ENCODE data around the gene CFAP251. TPM values are rescaled to one million over a fixed set of nuclear protein-coding genes. Genes with fewer than 3 reads are reported as not detected.

Gene CFAP251
- total RNA-seq, 2 donors from 2014 or later: 1.8 to 12.6 TPM

DNA sequence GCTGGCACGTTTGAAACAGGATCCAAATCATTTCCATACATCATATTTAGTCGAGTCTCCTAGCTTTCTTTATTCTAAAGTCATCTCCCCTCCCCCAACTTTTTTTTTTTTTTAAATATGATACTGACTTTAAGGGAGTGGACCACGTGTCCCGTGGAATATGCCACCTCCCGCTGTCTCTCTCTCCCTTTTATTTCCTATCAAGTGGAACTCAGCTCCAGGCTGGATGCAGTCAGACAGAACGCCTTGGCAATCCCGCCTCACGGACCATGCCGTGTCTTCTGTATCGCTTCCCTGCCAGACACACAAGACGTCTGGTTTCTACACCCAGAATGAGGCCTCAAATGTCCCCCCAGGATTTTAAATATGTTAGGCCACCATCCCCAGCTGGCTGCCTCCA, 124.5 kb downstream of the CFAP251 start:
- no peak for ATAC-seq (replicated peaks)
- Mint-ChIP-seq H3K27me3 (no peaks in the 10 kb centered on the region), H3K36me3 (ENCODE audit: low read depth) (no peaks in the 10 kb centered on the region), H3K9me3 (no peaks in the 10 kb centered on the region), H3K27ac (no peak overlapping the region), H3K4me3 (no peak overlapping the region), H3K4me1 (no peaks in the 10 kb centered on the region)

DNA sequence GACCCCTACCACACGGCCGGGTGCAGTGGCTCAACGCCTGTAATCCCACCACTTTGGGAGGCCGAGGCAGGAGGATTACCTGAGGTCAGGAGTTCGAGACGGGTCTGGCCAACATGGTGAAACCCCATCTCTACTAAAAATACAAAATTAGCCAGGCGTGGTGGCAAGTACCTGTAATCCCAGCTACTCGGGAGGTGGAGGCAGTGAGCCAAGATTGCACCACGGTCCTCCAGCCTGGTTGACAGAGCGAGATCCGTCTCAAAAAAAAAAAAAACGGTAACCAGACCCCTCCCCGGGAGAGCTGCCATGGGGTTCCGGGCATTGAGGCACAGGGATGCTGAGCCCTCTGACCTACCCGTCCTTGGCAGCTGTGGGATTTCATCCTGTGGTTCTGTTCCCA, 125.1 kb downstream of the CFAP251 start:
- Mint-ChIP-seq H3K4me1 (no peaks in the 10 kb centered on the region), H3K36me3 (ENCODE audit: low read depth) (no peaks in the 10 kb centered on the region), H3K27ac (no peak overlapping the region), H3K27me3 (no peaks in the 10 kb centered on the region), H3K4me3 (no peak overlapping the region), H3K9me3 (no peaks in the 10 kb centered on the region)
- ATAC-seq (replicated peaks): no peak

DNA sequence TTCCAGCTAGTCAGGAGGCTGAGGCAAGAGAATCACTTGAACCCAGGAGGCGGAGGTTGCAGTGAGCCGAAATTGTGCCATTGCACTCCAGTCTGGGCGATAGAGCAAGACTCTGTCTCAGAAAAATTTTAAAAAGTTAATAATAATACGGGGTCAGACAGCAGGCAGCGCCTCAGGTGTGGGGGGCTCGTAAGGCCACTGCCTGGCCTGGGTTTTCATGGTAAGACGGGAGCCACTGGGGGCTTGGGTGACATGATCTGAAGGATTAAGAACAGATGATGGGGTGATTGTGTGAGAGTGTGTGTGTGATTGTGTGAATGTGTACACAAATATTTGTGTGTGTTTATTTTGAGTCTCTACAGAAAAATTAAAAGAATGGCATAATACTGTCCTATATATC, 126.9 kb downstream of the CFAP251 start:
- Mint-ChIP-seq H3K4me1 (no peaks in the 10 kb centered on the region), H3K36me3 (ENCODE audit: low read depth) (no peaks in the 10 kb centered on the region), H3K9me3 (no peaks in the 10 kb centered on the region), H3K4me3 (no peak overlapping the region), H3K27me3 (no peaks in the 10 kb centered on the region), H3K27ac (no peak overlapping the region)
- no peak for ATAC-seq (replicated peaks)

DNA sequence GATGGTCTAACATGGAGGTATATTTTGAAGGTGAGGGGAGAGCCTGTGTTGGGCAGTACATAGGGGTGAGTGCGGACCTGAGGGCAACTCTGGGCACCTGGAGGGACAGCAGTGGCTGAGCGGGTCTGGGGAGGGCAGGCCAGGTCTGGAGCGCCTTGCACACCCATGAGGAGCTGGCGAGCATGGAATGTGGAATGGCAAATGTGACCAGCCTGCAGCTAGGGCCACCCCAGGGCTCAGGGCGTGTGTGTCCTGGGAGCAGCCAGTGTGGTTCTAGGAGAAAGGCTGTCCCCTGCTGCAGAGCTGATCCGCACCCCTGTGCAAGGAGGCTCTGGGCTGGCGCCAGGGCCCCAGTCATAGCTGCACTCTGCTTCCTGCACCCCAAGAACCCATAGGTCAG, 127.8 kb downstream of the CFAP251 start:
- no peaks in the 10 kb centered on the region for H3K4me1 Mint-ChIP-seq
- no peaks in the 10 kb centered on the region for H3K36me3 Mint-ChIP-seq (ENCODE audit: low read depth)
- H3K27me3 Mint-ChIP-seq: no peaks in the 10 kb centered on the region
- H3K4me3 Mint-ChIP-seq: no peak overlapping the region
- ATAC-seq (replicated peaks): no peak
- H3K9me3 Mint-ChIP-seq: no peaks in the 10 kb centered on the region
- H3K27ac Mint-ChIP-seq: no peak overlapping the region

DNA sequence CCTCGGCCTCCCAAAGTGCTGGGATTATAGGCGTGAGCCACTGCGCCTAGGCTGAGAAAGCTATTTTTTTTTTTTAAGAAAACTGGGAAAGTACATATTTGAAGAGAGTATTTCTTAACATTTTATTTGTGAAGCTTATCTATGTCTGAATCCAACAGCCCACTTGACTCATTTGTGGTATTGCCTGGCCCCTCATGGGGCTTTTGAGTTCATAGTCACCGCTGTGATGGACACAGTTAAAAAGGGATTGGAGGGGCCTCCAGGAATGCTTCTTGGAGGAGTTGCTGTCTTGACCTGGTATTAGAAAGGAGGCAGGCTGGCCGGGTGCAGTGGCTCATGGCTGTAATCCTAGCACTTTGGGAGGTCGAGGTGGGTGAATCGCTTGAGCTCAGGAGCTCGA, 129.8 kb downstream of the CFAP251 start:
- no peak for ATAC-seq (replicated peaks)
- no peaks in the 10 kb centered on the region for H3K27me3 Mint-ChIP-seq

DNA sequence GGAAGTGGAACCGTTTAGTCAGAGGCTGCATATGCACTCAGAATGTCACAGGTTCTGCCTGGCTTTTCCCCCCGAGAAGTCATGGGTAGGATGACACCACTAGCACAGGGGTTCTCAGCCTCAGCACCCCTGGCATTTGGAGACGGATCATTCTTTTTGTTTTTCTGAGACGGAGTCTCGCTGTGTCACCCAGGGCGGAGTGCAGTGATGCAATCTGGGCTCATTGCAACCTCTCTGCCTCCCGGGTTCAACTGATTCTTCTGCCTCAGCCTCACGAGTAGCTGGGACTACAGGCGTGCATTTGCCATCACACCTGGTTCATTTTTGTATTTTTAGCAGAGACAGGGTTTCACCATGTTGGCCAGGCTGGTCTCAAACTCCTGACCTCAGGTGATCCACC, 131.4 kb downstream of the CFAP251 start:
- no peaks in the 10 kb centered on the region for H3K36me3 Mint-ChIP-seq (ENCODE audit: low read depth)
- H3K27me3 Mint-ChIP-seq: no peaks in the 10 kb centered on the region
- H3K9me3 Mint-ChIP-seq: no peaks in the 10 kb centered on the region
- H3K27ac Mint-ChIP-seq: no peak overlapping the region
- no peak for ATAC-seq (replicated peaks)
- H3K4me3 Mint-ChIP-seq: no peak overlapping the region
- no peaks in the 10 kb centered on the region for H3K4me1 Mint-ChIP-seq

More for the DNA sequence above, 129.8 kb downstream of the CFAP251 start:
- H3K27ac Mint-ChIP-seq: no peak overlapping the region
- no peaks in the 10 kb centered on the region for H3K4me1 Mint-ChIP-seq
- no peaks in the 10 kb centered on the region for H3K9me3 Mint-ChIP-seq
- no peak overlapping the region for H3K4me3 Mint-ChIP-seq
- H3K36me3 Mint-ChIP-seq (ENCODE audit: low read depth): no peaks in the 10 kb centered on the region

DNA sequence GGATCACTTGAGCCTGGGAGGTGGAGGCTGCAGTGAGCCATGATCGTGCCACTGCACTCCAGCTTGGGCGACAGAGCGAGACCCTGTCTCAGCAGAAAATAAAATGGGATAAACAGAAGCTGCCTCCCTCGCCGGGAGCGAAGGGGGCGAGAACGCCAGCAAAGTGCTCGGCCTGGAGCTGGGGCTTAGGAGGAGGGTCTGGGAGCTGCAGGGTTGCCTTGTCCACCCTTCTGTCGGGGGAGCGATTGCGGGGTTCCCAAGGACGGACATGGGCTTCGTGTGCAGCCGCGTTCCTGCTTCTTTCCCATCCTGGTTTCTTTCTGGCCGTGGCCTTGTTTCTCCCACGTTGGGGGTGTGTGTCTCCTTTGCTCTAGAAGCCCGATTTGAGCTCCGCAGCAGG, 132.3 kb downstream of the CFAP251 start:
- Mint-ChIP-seq H3K27me3 (no peaks in the 10 kb centered on the region), H3K27ac (no peak overlapping the region), H3K36me3 (ENCODE audit: low read depth) (no peaks in the 10 kb centered on the region), H3K4me3 (no peak overlapping the region), H3K9me3 (no peaks in the 10 kb centered on the region), H3K4me1 (no peaks in the 10 kb centered on the region)
- no peak for ATAC-seq (replicated peaks)

DNA sequence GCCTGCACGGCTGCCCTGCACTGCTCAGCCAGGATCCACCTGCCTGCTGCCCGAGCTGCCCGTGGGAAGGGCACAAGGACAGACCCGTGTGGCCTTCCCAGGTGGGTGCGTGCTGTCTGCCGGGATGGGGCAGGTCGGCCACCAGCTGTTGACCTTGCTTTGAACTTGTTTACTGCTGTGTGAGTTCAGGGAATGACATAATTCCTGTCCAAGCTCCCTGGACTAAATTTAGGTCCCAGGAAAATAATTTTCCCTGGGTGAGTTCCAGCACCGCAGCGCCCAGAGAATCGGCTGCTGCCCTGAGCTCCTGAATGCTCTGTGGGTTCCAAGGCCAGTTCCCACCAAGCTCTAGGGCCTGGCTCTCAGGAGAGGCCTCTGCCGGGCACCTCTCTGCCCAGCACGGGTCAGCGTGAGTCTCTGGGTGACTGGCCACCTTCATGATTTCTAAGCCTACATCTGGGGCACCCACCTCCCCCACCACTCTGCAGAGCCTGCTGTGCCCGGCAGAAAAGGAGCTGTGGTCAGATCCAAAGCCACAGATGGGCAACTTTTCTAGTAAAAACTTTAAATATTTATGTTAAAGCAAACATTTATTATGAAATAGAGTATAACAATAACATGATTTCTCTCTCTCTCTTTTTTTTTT, 133.0 kb downstream of the CFAP251 start:
- H3K4me1 Mint-ChIP-seq: no peaks in the 10 kb centered on the region
- H3K27ac Mint-ChIP-seq: no peak overlapping the region
- H3K36me3 Mint-ChIP-seq (ENCODE audit: low read depth): no peaks in the 10 kb centered on the region
- ATAC-seq (replicated peaks): no peak
- no peak overlapping the region for H3K4me3 Mint-ChIP-seq
- H3K27me3 Mint-ChIP-seq: no peaks in the 10 kb centered on the region
- no peaks in the 10 kb centered on the region for H3K9me3 Mint-ChIP-seq

DNA sequence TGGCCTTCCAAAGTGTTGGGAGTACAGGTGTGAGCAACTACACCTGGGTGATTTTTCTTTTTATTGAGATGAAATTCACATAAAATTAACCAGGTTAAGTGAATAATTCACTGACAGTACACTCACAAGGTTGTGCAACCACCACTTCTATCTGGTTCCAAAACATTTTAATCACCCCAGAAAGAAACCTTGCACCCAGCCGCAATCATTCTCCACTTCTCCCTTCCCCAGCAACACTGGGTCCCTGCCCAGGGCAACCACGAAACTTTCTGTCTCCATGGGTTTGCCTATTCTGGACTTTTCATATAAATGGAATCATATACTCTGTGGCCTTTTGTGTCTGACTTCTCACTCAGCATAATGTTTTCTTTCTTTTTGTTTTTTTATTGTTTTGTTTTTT, 133.9 kb downstream of the CFAP251 start:
- no peak for ATAC-seq (replicated peaks)
- Mint-ChIP-seq H3K36me3 (ENCODE audit: low read depth) (no peaks in the 10 kb centered on the region), H3K4me3 (no peak overlapping the region), H3K9me3 (no peaks in the 10 kb centered on the region), H3K4me1 (peaks cover 4% of the 10 kb centered on the region), H3K27ac (no peak overlapping the region), H3K27me3 (no peaks in the 10 kb centered on the region)

Other genes starting within 250 kb of the CFAP251 start
- 1 to 10 TPM; 1.4 to 2.5 TPM for gene MORN3, start 248.9 kb upstream of the CFAP251 start, total RNA-seq
- 10 to 100 TPM in 1 of 2 donors, 1 to 10 TPM in 1; 8.6 to 13.7 TPM for gene TMEM120B, start 205.8 kb upstream of the CFAP251 start, total RNA-seq
- gene RHOF, start 124.9 kb upstream of the CFAP251 start, total RNA-seq: 100 to 1,000 TPM; 103 to 123 TPM
- 10 to 100 TPM; 14.7 to 23.4 TPM for gene SETD1B, start 114.6 kb upstream of the CFAP251 start, total RNA-seq
- not detected for gene HPD, start 59.7 kb upstream of the CFAP251 start, total RNA-seq
- 10 to 100 TPM; 39.8 to 75.1 TPM for gene PSMD9, start 29.8 kb upstream of the CFAP251 start, total RNA-seq
- 1 to 10 TPM in 1 of 2 donors, under 1 TPM in 1; 0.82 to 1.1 TPM for gene BCL7A, start 103.3 kb downstream of the CFAP251 start, total RNA-seq
- 10 to 100 TPM; 19.7 to 28.9 TPM for gene MLXIP, start 160.2 kb downstream of the CFAP251 start, total RNA-seq